ENCODE results near the gene DIP2C. TPM values are rescaled to one million over a fixed set of nuclear protein-coding genes. Genes with fewer than 3 reads are reported as not detected.

The DIP2C gene
- total RNA-seq, 2 donors from 2014 or later: 21.1 to 23.8 TPM

DNA sequence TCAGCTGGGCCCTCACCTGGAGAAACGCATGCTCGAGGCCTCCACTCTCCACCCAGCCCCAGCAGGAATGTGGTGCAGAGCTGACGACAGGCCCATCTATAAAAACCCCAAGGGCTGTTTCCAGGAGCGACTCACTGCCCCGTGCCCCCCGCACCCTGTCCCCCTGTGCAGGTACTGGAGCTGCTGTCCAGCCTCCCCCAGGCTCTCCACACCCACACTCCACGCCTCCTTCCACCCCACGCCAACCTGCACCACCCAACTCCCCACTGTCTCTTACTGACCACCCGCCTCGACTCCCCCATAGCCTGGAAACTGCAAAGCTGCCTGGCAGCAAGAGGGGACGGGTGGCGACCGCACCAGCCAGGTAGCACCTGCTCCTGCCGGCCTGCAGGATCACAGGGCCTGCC is 43.3 kb downstream of the DIP2C start:
- DNase-seq (ENCODE audit: low spot score): no peak
- Histone ChIP-seq H3K4me1 (peaks cover 0 to 26% of the 10 kb centered on the region in 2 donors), H3K9me3 (peaks cover 0 to 15% of the 10 kb centered on the region in 2 donors), H3K27me3 (no peaks in the 10 kb centered on the region), H3K4me3 (no peak overlapping the region), H3K27ac (no peak overlapping the region), H3K36me3 (no peaks in the 10 kb centered on the region)
- TF ChIP-seq, protein P1, sequence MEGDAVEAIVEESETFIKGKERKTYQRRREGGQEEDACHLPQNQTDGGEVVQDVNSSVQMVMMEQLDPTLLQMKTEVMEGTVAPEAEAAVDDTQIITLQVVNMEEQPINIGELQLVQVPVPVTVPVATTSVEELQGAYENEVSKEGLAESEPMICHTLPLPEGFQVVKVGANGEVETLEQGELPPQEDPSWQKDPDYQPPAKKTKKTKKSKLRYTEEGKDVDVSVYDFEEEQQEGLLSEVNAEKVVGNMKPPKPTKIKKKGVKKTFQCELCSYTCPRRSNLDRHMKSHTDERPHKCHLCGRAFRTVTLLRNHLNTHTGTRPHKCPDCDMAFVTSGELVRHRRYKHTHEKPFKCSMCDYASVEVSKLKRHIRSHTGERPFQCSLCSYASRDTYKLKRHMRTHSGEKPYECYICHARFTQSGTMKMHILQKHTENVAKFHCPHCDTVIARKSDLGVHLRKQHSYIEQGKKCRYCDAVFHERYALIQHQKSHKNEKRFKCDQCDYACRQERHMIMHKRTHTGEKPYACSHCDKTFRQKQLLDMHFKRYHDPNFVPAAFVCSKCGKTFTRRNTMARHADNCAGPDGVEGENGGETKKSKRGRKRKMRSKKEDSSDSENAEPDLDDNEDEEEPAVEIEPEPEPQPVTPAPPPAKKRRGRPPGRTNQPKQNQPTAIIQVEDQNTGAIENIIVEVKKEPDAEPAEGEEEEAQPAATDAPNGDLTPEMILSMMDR (IDR thresholded peaks at IDR 0.05): no peak

DNA sequence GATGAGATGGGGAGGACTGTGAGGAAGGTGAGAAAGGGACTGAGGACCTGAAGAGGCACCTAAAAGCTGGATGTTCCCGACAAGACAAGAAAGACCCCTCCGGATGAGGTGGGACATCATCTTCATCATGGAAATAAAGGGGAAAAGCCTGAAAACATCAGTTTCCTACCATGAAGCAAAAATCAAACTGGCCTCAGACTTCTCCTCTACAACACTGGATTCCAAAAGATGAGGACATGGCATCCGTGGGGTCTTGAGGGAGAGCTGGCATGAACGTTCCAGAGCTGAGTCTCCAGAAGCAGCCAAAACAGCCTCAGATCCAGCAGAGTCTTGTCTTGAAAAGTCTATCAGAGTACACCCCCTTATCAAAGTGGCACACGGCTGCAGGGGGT is 44.5 kb downstream of the DIP2C start:
- TF ChIP-seq, protein P1 (IDR thresholded peaks at IDR 0.05): no peak
- no peaks in the 10 kb centered on the region for H3K27me3 ChIP-seq
- peaks cover 0 to 14% of the 10 kb centered on the region in 2 donors for H3K4me1 ChIP-seq
- H3K4me3 ChIP-seq: no peak overlapping the region
- DNase-seq (ENCODE audit: low spot score): no peak
- no peak overlapping the region for H3K27ac ChIP-seq
- H3K9me3 ChIP-seq: peaks cover 0 to 15% of the 10 kb centered on the region in 2 donors
- H3K36me3 ChIP-seq: no peaks in the 10 kb centered on the region

DNA sequence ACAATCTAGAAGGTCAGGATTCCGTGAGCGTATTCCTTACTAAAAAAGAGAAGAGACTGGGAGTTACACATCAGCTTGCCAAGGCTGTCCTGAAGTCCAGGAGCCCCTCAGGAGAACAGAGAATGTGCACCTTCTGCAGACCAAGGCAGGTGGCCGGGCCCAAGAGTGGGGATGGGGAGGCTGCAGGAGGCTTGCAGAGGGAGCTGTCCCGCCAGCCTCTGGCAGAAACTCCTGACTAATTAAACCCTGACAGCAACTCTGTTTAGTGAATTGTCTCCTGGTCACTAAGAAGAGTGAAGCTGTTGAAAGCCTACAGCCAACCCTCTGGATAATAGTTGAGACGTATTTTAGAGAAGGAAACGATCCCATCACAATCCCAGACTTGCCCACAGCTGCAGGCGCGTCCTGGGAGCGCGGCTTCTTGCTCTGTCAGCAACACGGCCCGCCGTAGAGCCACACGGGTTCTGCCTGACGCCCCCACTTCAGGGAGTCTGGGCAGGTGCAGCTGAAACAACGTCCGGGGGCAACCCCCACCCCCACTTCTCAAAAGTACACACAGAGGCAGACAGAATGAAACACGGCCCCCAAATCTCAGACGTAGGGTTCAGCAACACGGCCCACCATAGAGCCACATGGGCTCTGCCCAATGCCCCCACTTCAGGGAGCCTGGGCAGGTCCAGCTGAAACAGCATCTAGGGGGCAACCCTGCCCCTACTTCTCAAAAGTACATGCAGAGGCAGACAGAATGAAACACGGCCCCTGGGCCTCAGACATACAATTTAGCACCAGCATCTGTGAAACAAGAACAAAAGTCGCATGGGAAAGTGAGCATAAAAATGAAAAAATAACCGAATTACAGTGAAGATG is 45.2 kb downstream of the DIP2C start:
- TF ChIP-seq, protein P1 (IDR thresholded peaks at IDR 0.05): no peak
- no peak overlapping the region for H3K27ac ChIP-seq
- no peak overlapping the region for H3K4me3 ChIP-seq
- H3K9me3 ChIP-seq: peaks cover 0 to 15% of the 10 kb centered on the region in 2 donors
- no peaks in the 10 kb centered on the region for H3K27me3 ChIP-seq
- H3K36me3 ChIP-seq: no peaks in the 10 kb centered on the region
- DNase-seq (ENCODE audit: low spot score): no peak
- peaks cover 0 to 8% of the 10 kb centered on the region in 2 donors for H3K4me1 ChIP-seq

DNA sequence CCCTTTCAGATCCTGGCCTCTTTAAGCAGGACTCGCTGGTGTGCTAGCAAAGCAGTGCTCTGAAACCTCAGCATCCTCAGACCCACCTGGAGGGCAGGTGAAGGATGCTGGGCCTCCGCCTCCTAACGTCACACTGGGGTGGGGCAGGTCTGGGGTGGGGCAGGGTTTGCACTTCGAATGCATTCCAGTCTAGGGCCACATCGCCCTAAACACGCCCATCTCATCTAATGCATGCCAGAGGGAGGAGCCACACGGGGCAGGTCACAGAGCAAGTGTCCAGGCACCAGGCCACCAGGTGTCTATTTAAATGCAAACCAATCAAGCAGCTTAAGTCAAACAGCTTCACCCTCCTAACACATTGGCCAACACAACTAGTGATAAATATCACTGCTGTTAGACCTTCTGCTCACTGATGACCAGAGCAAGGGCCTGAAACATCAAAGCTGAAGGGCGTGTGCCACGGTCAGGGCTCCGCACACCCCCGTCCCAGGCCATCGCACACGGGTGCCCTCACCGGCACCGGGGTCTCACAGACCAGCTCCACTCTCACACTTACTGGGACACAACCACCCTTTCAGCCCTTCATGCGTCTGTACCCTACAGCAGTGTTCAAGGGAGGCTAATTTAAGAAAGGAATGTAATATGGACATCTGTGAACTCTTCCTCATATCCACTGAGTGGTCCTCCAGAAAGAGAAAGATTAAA is 47.1 kb downstream of the DIP2C start:
- peaks cover 0 to 15% of the 10 kb centered on the region in 2 donors for H3K9me3 ChIP-seq
- H3K36me3 ChIP-seq: no peaks in the 10 kb centered on the region
- TF ChIP-seq, protein P1 (IDR thresholded peaks at IDR 0.05): no peak
- DNase-seq (ENCODE audit: low spot score): no peak
- H3K4me1 ChIP-seq: peaks cover 0 to 14% of the 10 kb centered on the region in 2 donors
- H3K27ac ChIP-seq: peak overlapping the region; percentile 42 to 58
- H3K27me3 ChIP-seq: no peaks in the 10 kb centered on the region
- no peak overlapping the region for H3K4me3 ChIP-seq

DNA sequence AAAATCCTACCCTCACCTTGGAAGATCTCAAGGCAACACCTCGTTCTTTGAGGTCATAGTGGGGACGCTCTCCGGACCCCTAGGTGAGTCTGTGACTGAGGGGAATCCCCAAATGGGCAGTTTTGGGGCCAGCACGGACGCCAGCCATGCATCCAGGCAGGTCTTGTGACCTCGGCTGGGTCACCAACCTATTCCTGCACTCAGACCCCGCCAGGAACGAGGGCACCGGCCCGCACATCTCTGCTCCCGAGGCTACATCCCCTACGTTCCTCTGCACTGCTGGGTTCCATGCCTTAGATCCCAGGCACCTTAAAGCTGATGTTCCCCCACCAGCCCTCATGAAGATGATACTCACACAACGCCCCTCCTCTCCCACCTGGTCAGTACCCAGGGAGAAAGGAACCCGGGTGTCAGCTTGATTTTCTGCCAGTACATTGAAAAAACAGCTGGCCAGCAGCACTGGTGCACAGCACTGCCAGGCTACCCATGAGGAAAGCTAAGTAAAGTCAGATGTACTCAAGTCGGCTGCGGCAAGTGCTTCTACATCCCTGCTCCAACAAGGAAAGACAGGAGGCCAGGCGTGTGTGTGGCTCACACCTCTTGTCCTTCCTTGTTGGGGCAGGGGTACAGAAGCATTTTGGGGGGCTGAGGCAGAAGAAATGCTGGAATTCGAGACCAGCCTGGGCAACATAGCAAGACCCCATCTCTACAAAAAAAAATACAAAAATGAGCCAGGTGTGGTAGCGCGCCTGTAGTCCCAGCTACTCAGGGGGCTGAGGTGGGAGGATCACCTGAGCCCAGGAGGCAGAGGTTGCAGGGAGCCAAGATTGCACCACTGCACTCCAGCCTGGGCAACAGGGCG is 48.1 kb downstream of the DIP2C start:
- Histone ChIP-seq H3K4me3 (no peak overlapping the region), H3K27ac (no peak overlapping the region), H3K36me3 (no peaks in the 10 kb centered on the region), H3K4me1 (peaks cover 0 to 14% of the 10 kb centered on the region in 2 donors), H3K9me3 (peaks cover 0 to 15% of the 10 kb centered on the region in 2 donors), H3K27me3 (no peaks in the 10 kb centered on the region)
- no peak for DNase-seq (ENCODE audit: low spot score)
- TF ChIP-seq, protein P1 (IDR thresholded peaks at IDR 0.05): no peak
